K562 (cell line): ENCODE results near the gene SPEM1. TPM values are rescaled to one million over a fixed set of nuclear protein-coding genes. Genes with fewer than 3 reads are reported as not detected.

Experiments
- CREB3L1 ChIP-seq: fragments of 450-650 bp; IDR thresholded peaks from 2 replicates; pipeline ENCODE4 v1.6.1; 2014; ENCODE audit warnings: low read depth, mild to moderate bottlenecking, moderate library complexity, borderline replicate concordance
- CUX1 ChIP-seq: fragments of 200-800 bp; sonication (Bioruptor generic); IDR thresholded peaks from 2 replicates; pipeline ENCODE4 v1.6.1; 2016; ENCODE audit warnings: missing genetic modification characterization, missing compliant biosample characterization
- ETV5 ChIP-seq: sonication (generic); formaldehyde crosslinking; IDR thresholded peaks from 2 replicates; pipeline ENCODE4 v1.4.0; 2020; ENCODE audit warnings: low read depth, mild to moderate bottlenecking, missing genetic modification reagents
- GATAD2A ChIP-seq: fragments of 450-650 bp; IDR thresholded peaks from 2 replicates; pipeline ENCODE4 v1.6.1; 2017
- GMEB1 ChIP-seq: fragments of 250-450 bp; sonication (Bioruptor Pico); IDR thresholded peaks from 2 replicates; pipeline ENCODE4 v1.4.0; 2020; ENCODE audit warnings: mild to moderate bottlenecking
- HNRNPK ChIP-seq: fragments of 200-400 bp; formaldehyde crosslinking; IDR thresholded peaks from one replicate; pipeline ENCODE4 v1.6.1; 2018; ENCODE audit warnings: mild to moderate bottlenecking, low read depth, low read length; ENCODE audit not compliant: poor library complexity, severe bottlenecking
- IRF2 ChIP-seq: sonication (generic); formaldehyde crosslinking; IDR thresholded peaks from 2 replicates; pipeline ENCODE4 v1.8.1; 2022; ENCODE audit warnings: mild to moderate bottlenecking, missing genetic modification reagents
- RAD51 ChIP-seq: fragments of 450-650 bp; IDR thresholded peaks from 2 replicates; pipeline ENCODE4 v1.7.1; 2016; ENCODE audit warnings: low read depth, mild to moderate bottlenecking, borderline replicate concordance
- RHOXF2B ChIP-seq: fragments of 250-450 bp; sonication (Bioruptor Pico); conservative IDR thresholded peaks from 2 replicates; pipeline ENCODE4 v1.5.1; 2021
- SIRT6 ChIP-seq: IDR thresholded peaks from one replicate; pipeline ENCODE4 v1.6.1; 2012; ENCODE audit warnings: low read depth, mild to moderate bottlenecking, control low read depth, inconsistent platforms, low read length, moderate library complexity
- WHSC1 ChIP-seq: IDR thresholded peaks from one replicate; pipeline ENCODE4 v1.6.1; 2012; ENCODE audit warnings: low read length, control low read depth, inconsistent platforms
- ZNF239 ChIP-seq: fragments of 250-450 bp; sonication (Bioruptor Pico); IDR thresholded peaks from 2 replicates; pipeline ENCODE4 v1.4.0; 2020; ENCODE audit warnings: mild to moderate bottlenecking
- ZNF644 ChIP-seq: fragments of 200-800 bp; sonication (Bioruptor generic); IDR thresholded peaks from 2 replicates; pipeline ENCODE4 v1.6.1; 2016; ENCODE audit warnings: low read depth, missing genetic modification characterization, missing compliant biosample characterization
- ZNF77 ChIP-seq: fragments of 250-450 bp; sonication (Bioruptor Pico); IDR thresholded peaks from 2 replicates; pipeline ENCODE4 v1.5.0; 2020
- polyA plus RNA-seq, 8 experiments: library from polyadenylated mRNA; depleted of rRNA in 4 of 8; stranded (reverse) in 5 of 8; unstranded in 3 of 8; fragments of >200 nt; fragmentation: Nextera tagmentation in 2 of 8; fragmentation: Illumina TruSeq in 1 of 8; extraction: Ambion mirVana in 2 of 8; extraction: Trizol in 1 of 8; gene quantifications; 2 replicates each; pipeline versions ENCODE4 v1.2.1 to v1.2.3, GENCODE V29; 2011 to 2014; ENCODE audit warnings: inconsistent platforms in 1 of 8, missing spikeins in 1 of 8
- total RNA-seq, 7 experiments: library from RNA; depleted of rRNA in 6 of 7; stranded (reverse); fragments of >200 nt in 6 of 7; fragmentation: Illumina TruSeq in 2 of 7; extraction: Trizol in 2 of 7; gene quantifications; 2 replicates each; pipeline versions ENCODE4 v1.2.1 to v1.2.3, GENCODE V29; 2011 to 2021; ENCODE audit warnings: low replicate concordance in 1 of 7
- TF ChIP-seq, protein P1 (sequence below): fragments of 450-650 bp; conservative IDR thresholded peaks from 2 replicates; pipeline ENCODE4 v1.6.1; 2016; ENCODE audit warnings: missing genetic modification characterization, low read depth, mild to moderate bottlenecking, control low read depth, missing compliant biosample characterization
- TF ChIP-seq, protein P2 (sequence below): fragments of 450-650 bp; IDR thresholded peaks from one replicate; pipeline ENCODE4 v1.6.1; 2018; ENCODE audit warnings: mild to moderate bottlenecking, moderate library complexity; ENCODE audit not compliant: partially characterized antibody

SPEM1 gene
- total and polyA plus RNA-seq, 9 of the 15 experiments (the other 6 are each of a cell fraction or from before 2014, with no cell fraction given) = not detected

- TF ChIP-seq CUX1 (CRISPR knock-in tag) = no peak
- TF ChIP-seq HNRNPK = no peak
- TF ChIP-seq SIRT6 = no peak
- no peak for TF ChIP-seq IRF2 (CRISPR knock-in tag)
- TF ChIP-seq GATAD2A = no peak
- TF ChIP-seq, protein P1, sequence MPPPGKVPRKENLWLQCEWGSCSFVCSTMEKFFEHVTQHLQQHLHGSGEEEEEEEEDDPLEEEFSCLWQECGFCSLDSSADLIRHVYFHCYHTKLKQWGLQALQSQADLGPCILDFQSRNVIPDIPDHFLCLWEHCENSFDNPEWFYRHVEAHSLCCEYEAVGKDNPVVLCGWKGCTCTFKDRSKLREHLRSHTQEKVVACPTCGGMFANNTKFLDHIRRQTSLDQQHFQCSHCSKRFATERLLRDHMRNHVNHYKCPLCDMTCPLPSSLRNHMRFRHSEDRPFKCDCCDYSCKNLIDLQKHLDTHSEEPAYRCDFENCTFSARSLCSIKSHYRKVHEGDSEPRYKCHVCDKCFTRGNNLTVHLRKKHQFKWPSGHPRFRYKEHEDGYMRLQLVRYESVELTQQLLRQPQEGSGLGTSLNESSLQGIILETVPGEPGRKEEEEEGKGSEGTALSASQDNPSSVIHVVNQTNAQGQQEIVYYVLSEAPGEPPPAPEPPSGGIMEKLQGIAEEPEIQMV (tag) = no peak
- TF ChIP-seq GMEB1 (CRISPR knock-in tag) = 0 out of 2 replicates have a peak, but pooled peaks have one; percentile 21
- TF ChIP-seq WHSC1 = no peak
- peak; percentile 48; the same call in 1 of the 2 replicates for TF ChIP-seq CREB3L1
- TF ChIP-seq, protein P2, sequence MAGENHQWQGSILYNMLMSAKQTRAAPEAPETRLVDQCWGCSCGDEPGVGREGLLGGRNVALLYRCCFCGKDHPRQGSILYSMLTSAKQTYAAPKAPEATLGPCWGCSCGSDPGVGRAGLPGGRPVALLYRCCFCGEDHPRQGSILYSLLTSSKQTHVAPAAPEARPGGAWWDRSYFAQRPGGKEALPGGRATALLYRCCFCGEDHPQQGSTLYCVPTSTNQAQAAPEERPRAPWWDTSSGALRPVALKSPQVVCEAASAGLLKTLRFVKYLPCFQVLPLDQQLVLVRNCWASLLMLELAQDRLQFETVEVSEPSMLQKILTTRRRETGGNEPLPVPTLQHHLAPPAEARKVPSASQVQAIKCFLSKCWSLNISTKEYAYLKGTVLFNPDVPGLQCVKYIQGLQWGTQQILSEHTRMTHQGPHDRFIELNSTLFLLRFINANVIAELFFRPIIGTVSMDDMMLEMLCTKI = no peak
- TF ChIP-seq RAD51 = no peak
- TF ChIP-seq ETV5 (CRISPR knock-in tag) = no peak
- no peak for TF ChIP-seq ZNF77
- no peak for TF ChIP-seq RHOXF2B (CRISPR knock-in tag)
- TF ChIP-seq ZNF239 = no peak
- TF ChIP-seq ZNF644 (tag) = no peak
These were observed 25.5 kb upstream of the SPEM1 start, which contains the start of gene PLSCR3 (continued) for GRCh38 chr17:7394452-7395191.
